Measurements from ENCODE around the gene ACSL3. TPM values are rescaled to one million over a fixed set of nuclear protein-coding genes. Genes with fewer than 3 reads are reported as not detected.

ACSL3 gene
- total RNA-seq, 1 experiment from 2014 or later = 100 TPM

DNA sequence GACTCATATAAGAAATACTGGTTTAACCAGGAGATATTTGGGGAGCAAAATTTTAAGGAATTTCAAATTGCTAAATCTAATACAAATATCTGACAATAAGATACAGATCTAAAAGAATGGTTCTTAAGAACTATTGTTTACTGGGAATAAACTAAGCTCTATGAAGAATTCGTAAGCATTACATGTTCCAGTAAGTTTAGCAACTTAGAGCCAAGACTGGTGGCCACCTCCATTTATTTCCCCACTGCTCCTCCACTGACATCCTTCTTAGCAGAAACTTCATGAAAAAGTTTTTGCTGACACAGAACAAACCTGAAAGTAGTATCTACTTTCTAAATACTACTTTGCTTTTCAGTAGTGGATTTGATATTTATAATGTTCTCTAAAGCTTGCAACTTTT, 83.0 kb downstream of the ACSL3 start:
- POLR2A ChIA-PET = no interaction called here
- DNase-seq (ENCODE audit: low spot score) = no peak

GRCh38 chr2:222944552-222944951, 83.7 kb downstream of the ACSL3 start:
- no peak for DNase-seq (ENCODE audit: low spot score)
- peak overlapping the region; percentile 80 for H3K27ac Mint-ChIP-seq
- ATAC-seq = no peak
- no peak overlapping the region for H3K4me3 Mint-ChIP-seq
- ChIA-PET POLR2A (no interaction called here), CTCF (no interaction called here)
- H3K9me3 Mint-ChIP-seq = peaks cover 2% of the 10 kb centered on the region; the same call in 1 of the 2 replicates
- peaks cover 25% of the 10 kb centered on the region for H3K4me1 Mint-ChIP-seq
- H3K27me3 Mint-ChIP-seq (ENCODE audit: low read depth) = no peaks in the 10 kb centered on the region
- no peaks in the 10 kb centered on the region; the same call in 1 of the 2 replicates for H3K36me3 Mint-ChIP-seq
- TF ChIP-seq, protein P1, sequence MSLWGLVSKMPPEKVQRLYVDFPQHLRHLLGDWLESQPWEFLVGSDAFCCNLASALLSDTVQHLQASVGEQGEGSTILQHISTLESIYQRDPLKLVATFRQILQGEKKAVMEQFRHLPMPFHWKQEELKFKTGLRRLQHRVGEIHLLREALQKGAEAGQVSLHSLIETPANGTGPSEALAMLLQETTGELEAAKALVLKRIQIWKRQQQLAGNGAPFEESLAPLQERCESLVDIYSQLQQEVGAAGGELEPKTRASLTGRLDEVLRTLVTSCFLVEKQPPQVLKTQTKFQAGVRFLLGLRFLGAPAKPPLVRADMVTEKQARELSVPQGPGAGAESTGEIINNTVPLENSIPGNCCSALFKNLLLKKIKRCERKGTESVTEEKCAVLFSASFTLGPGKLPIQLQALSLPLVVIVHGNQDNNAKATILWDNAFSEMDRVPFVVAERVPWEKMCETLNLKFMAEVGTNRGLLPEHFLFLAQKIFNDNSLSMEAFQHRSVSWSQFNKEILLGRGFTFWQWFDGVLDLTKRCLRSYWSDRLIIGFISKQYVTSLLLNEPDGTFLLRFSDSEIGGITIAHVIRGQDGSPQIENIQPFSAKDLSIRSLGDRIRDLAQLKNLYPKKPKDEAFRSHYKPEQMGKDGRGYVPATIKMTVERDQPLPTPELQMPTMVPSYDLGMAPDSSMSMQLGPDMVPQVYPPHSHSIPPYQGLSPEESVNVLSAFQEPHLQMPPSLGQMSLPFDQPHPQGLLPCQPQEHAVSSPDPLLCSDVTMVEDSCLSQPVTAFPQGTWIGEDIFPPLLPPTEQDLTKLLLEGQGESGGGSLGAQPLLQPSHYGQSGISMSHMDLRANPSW (CRISPR knock-in tag; conservative IDR thresholded peaks at IDR 0.05; ENCODE audit: low read depth) = no peak
- TF ChIP-seq CREB1 (CRISPR knock-in tag; IDR thresholded peaks at IDR 0.05) = no peak
- TF ChIP-seq GABPB1 (CRISPR knock-in tag; IDR thresholded peaks at IDR 0.05) = no peak
- no peak for TF ChIP-seq CREM (CRISPR knock-in tag; IDR thresholded peaks at IDR 0.05)
- TF ChIP-seq ESRRA (CRISPR knock-in tag; IDR thresholded peaks at IDR 0.05; ENCODE audit: borderline replicate concordance) = no peak
- TF ChIP-seq ZNF512 (CRISPR knock-in tag; IDR thresholded peaks at IDR 0.05; ENCODE audit: borderline replicate concordance) = no peak
- TF ChIP-seq, protein P2, sequence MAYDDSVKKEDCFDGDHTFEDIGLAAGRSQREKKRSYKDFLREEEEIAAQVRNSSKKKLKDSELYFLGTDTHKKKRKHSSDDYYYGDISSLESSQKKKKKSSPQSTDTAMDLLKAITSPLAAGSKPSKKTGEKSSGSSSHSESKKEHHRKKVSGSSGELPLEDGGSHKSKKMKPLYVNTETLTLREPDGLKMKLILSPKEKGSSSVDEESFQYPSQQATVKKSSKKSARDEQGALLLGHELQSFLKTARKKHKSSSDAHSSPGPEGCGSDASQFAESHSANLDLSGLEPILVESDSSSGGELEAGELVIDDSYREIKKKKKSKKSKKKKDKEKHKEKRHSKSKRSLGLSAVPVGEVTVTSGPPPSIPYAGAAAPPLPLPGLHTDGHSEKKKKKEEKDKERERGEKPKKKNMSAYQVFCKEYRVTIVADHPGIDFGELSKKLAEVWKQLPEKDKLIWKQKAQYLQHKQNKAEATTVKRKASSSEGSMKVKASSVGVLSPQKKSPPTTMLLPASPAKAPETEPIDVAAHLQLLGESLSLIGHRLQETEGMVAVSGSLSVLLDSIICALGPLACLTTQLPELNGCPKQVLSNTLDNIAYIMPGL (CRISPR knock-in tag; IDR thresholded peaks at IDR 0.05) = no peak
- TF ChIP-seq E2F1 (CRISPR knock-in tag; IDR thresholded peaks at IDR 0.05) = no peak
- TF ChIP-seq ZBTB21 (CRISPR knock-in tag; IDR thresholded peaks at IDR 0.05; ENCODE audit: borderline replicate concordance) = no peak
- TF ChIP-seq AR (CRISPR knock-in tag; IDR thresholded peaks at IDR 0.05) = no peak
- TF ChIP-seq, protein P3, sequence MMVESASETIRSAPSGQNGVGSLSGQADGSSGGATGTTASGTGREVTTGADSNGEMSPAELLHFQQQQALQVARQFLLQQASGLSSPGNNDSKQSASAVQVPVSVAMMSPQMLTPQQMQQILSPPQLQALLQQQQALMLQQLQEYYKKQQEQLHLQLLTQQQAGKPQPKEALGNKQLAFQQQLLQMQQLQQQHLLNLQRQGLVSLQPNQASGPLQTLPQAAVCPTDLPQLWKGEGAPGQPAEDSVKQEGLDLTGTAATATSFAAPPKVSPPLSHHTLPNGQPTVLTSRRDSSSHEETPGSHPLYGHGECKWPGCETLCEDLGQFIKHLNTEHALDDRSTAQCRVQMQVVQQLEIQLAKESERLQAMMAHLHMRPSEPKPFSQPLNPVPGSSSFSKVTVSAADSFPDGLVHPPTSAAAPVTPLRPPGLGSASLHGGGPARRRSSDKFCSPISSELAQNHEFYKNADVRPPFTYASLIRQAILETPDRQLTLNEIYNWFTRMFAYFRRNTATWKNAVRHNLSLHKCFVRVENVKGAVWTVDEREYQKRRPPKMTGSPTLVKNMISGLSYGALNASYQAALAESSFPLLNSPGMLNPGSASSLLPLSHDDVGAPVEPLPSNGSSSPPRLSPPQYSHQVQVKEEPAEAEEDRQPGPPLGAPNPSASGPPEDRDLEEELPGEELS (CRISPR knock-in tag; IDR thresholded peaks at IDR 0.05) = no peak
- TF ChIP-seq ZNF423 (CRISPR knock-in tag; IDR thresholded peaks at IDR 0.05) = no peak
- TF ChIP-seq MYBL2 (CRISPR knock-in tag; IDR thresholded peaks at IDR 0.05) = no peak
- no peak for TF ChIP-seq ZNF671 (CRISPR knock-in tag; IDR thresholded peaks at IDR 0.05)

More for the DNA sequence above, 83.0 kb downstream of the ACSL3 start:
- peaks cover 30% of the 10 kb centered on the region for H3K4me1 Mint-ChIP-seq
- peak overlapping the region; percentile 80; the same call in 1 of the 2 replicates for H3K27ac Mint-ChIP-seq
- H3K27me3 Mint-ChIP-seq (ENCODE audit: low read depth) = no peaks in the 10 kb centered on the region
- peaks cover 4% of the 10 kb centered on the region for H3K36me3 Mint-ChIP-seq
- peaks cover 4% of the 10 kb centered on the region for H3K9me3 Mint-ChIP-seq
- CTCF ChIA-PET = no interaction called here
- H3K4me3 Mint-ChIP-seq = no peak overlapping the region
- ATAC-seq = no peak
- TF ChIP-seq KAT7 (CRISPR knock-in tag; IDR thresholded peaks at IDR 0.05; ENCODE audit: borderline replicate concordance) (no peak), OVOL2 (CRISPR knock-in tag; IDR thresholded peaks at IDR 0.05; ENCODE audit: borderline replicate concordance) (no peak), ATF2 (CRISPR knock-in tag; IDR thresholded peaks at IDR 0.05; ENCODE audit: borderline replicate concordance, low read depth) (no peak), ELF4 (CRISPR knock-in tag; IDR thresholded peaks at IDR 0.05; ENCODE audit: low read depth) (no peak), ZNF671 (CRISPR knock-in tag; IDR thresholded peaks at IDR 0.05) (no peak), ZNF416 (CRISPR knock-in tag; IDR thresholded peaks at IDR 0.05) (no peak)
- TF ChIP-seq, protein P4, sequence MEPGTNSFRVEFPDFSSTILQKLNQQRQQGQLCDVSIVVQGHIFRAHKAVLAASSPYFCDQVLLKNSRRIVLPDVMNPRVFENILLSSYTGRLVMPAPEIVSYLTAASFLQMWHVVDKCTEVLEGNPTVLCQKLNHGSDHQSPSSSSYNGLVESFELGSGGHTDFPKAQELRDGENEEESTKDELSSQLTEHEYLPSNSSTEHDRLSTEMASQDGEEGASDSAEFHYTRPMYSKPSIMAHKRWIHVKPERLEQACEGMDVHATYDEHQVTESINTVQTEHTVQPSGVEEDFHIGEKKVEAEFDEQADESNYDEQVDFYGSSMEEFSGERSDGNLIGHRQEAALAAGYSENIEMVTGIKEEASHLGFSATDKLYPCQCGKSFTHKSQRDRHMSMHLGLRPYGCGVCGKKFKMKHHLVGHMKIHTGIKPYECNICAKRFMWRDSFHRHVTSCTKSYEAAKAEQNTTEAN (CRISPR knock-in tag; IDR thresholded peaks at IDR 0.05) = no peak

Data from WTC11 (cell line).